ENCODE results near the gene CDYL2.

Gene CDYL2

GRCh38 chr16:80599466-80599865 is 204.9 kb downstream of the CDYL2 start:
- no peak for DNase-seq (ENCODE audit: low read depth in 3 of 3)

GRCh38 chr16:80596507-80597207 is 207.7 kb downstream of the CDYL2 start:
- DNase-seq (ENCODE audit: low read depth in 3 of 3), result no peak

- DNase-seq (ENCODE audit: low read depth in 3 of 3), result no peak
Measured at GRCh38 chr16:80594756-80595155, 209.6 kb downstream of the CDYL2 start.

GRCh38 chr16:80592273-80592672 is 212.1 kb downstream of the CDYL2 start:
- no peak for DNase-seq (ENCODE audit: low read depth in 3 of 3)

- no peak for DNase-seq (ENCODE audit: low read depth in 3 of 3)
Measured at GRCh38 chr16:80591071-80591915, 213.1 kb downstream of the CDYL2 start.

- no peak for DNase-seq (ENCODE audit: low read depth in 3 of 3)
Measured at GRCh38 chr16:80587071-80587470, 217.3 kb downstream of the CDYL2 start.

- no peak for DNase-seq (ENCODE audit: low read depth in 3 of 3)
Measured at GRCh38 chr16:80586476-80586875, 217.9 kb downstream of the CDYL2 start.

GRCh38 chr16:80585764-80586163 is 218.6 kb downstream of the CDYL2 start:
- DNase-seq (ENCODE audit: low read depth in 3 of 3), result no peak

GRCh38 chr16:80583466-80583865 is 220.9 kb downstream of the CDYL2 start:
- peak in 2 of 3 experiments; percentile 27 to 61 for DNase-seq (ENCODE audit: low read depth in 3 of 3)

GRCh38 chr16:80580109-80580832 is 224.1 kb downstream of the CDYL2 start:
- peak; percentile 34 to 65 (median 55) for DNase-seq (ENCODE audit: low read depth in 3 of 3)

GRCh38 chr16:80577485-80578280 is 226.7 kb downstream of the CDYL2 start:
- DNase-seq (ENCODE audit: low read depth in 3 of 3), result no peak

GRCh38 chr16:80576343-80576912 is 228.0 kb downstream of the CDYL2 start:
- DNase-seq (ENCODE audit: low read depth in 3 of 3), result no peak

GRCh38 chr16:80573700-80574120 is 230.7 kb downstream of the CDYL2 start:
- no peak for DNase-seq (ENCODE audit: low read depth in 3 of 3)

GRCh38 chr16:80570106-80570478 is 234.3 kb downstream of the CDYL2 start:
- DNase-seq (ENCODE audit: low read depth in 3 of 3), result no peak

GRCh38 chr16:80569440-80570105 is 234.8 kb downstream of the CDYL2 start:
- DNase-seq (ENCODE audit: low read depth in 3 of 3), result peak; percentile 50 to 77 (median 70)

- no peak for DNase-seq (ENCODE audit: low read depth in 3 of 3)
Measured at GRCh38 chr16:80564394-80564793, 240.0 kb downstream of the CDYL2 start.

GRCh38 chr16:80563066-80563465 is 241.3 kb downstream of the CDYL2 start:
- DNase-seq (ENCODE audit: low read depth in 3 of 3), result no peak

- no peak for DNase-seq (ENCODE audit: low read depth in 3 of 3)
Measured at GRCh38 chr16:80559369-80559768, 245.0 kb downstream of the CDYL2 start.

GRCh38 chr16:80557037-80557436 is 247.4 kb downstream of the CDYL2 start:
- DNase-seq (ENCODE audit: low read depth in 3 of 3), result no peak

- no peak for DNase-seq (ENCODE audit: low read depth in 3 of 3)
Measured at GRCh38 chr16:80556481-80556880, 247.9 kb downstream of the CDYL2 start.

GRCh38 chr16:80554033-80554432 is 250.4 kb downstream of the CDYL2 start:
- no peak for DNase-seq (ENCODE audit: low read depth in 3 of 3)

All from stimulated activated CD4-positive, alpha-beta T cell treated with anti-CD3 and anti-CD28 coated beads, TNF-alpha, amount 100 ng/mL, for 24 hours (primary cell).